ENCODE measurements around the gene MCM6.

- no peak for TF ChIP-seq CTCF (conservative IDR thresholded peaks at IDR 0.05; ENCODE audit: low read length)
- TF ChIP-seq EZH2phosphoT487 (IDR thresholded peaks at IDR 0.05; ENCODE audit: borderline replicate concordance), result no peak
These were observed 30.2 kb downstream of the MCM6 start for GRCh38 chr2:135845997-135846396.
